HG02763 (cell line): Measurements from ENCODE around the gene PAK4.
"Not testable (repeated sequence)": the region's sequence is repeated elsewhere in the genome, so short reads cannot be mapped to it uniquely, and the experiment has no call there.

Source experiments
- ATAC-seq: cut with Tn5 transposase; IDR thresholded peaks from one replicate; pipeline ENCODE4 v1.9.1; 2021; ENCODE audit warnings: mild to moderate bottlenecking, moderate library complexity; ENCODE audit not compliant: unreplicated experiment

Gene PAK4

GRCh38 chr19:39125554-39126311, at the start of gene PAK4:
PAK4 (plus strand) TSS chr19:39125786; CDS start chr19:39169554, 43,768 bp downstream.
- ATAC-seq: peak; percentile 89

DNA sequence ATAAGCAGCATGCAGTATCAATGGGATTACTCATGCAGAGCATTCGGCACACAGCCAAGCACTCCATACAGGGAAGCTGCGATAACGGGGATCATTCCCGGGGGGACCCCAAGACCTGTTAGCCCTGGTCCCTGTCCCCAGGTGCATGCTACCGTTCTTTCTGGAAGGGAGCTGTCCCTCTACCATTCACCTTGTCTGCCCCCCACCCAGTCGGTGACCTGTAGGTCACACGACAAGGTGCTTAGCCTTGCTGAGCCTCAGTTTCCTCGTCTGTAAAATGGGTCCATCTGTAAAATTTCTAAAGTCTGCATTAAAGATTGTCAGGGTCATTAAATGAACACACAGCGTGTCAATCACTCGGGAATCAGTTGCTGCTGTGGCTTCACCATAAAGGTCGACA, 48.3 kb upstream of the PAK4 start:
- no peak for ATAC-seq

GRCh38 chr19:39078436-39079200, 47.0 kb upstream of the PAK4 start:
- no peak for ATAC-seq

GRCh38 chr19:39080431-39080830, 45.2 kb upstream of the PAK4 start:
- no peak for ATAC-seq

DNA sequence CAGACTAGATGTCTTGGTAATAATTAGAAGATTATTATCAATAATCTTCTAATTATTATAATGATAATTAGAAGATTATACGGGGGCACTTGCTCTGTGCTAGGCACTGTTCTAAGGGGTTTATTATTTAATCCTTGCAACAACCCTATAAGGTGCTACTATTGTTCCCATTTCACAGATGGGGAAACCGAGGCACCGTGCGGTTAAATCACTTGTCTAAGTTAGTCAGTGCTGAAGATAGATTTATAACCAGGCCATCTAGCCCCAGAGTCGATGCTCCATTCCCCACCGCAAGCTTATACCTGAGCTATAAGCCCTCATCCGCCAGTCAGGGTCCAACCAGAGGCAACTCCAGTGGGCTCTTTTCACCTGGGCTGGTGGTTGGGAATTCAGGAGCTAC, 43.4 kb upstream of the PAK4 start:
- no peak for ATAC-seq

DNA sequence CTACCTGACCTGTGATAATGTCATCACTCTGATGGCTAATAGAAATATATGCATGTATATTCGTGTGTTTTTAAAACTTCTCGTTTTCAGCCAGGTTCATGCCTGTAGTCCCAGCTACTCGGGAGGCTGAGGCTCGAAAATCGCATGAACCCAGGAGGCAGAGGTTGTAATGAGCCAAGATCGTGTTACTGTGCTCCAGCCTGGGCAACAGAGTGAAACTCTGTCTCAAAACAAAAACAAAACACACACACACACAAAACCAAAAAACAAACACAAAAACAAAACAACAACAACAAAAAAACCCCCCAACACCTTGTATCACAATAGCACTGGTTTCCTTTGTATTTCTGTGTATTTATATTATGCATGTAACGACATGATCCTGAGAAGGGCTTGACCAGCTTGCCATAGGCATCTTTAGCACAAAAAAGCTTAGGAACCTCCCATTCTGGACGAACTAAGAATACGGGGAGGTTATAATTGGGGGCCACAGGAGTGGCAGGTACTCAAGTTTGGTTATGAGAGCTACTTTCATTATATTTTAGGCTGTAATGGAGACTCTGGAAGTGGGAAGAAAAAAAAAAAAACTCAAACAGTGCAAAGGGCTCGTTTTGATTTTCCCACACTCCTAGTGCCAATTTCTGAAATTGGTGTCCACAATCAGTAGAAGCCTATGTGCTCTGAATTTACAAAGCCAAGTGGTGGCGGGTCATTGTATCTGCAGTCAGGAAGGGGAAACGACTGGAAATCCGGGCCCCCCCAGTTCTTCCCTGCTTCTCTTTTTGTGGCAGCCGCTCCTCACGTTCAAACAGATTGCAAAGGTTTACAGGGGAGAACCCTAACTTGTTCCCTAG, 42.6 kb upstream of the PAK4 start:
- ATAC-seq: no peak

DNA sequence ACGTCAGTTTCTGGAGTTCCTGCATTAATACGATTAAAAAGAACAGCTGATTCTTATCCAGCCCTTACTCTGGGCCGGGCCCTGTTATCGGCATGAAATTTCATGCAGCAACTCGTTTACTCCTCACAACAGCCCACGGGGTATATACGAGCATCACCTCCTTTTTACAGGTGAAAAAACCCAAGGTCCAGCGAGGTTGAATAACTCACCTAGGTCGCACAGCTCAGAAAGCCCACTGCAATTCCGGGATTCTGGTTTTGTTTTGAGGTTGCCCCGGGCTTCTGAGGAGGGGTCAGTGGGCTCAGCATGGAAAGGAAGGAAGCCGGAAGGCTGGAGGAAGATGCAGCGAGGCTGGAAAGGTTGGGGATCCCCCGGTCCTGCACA, 42.0 kb upstream of the PAK4 start:
- no peak for ATAC-seq

DNA sequence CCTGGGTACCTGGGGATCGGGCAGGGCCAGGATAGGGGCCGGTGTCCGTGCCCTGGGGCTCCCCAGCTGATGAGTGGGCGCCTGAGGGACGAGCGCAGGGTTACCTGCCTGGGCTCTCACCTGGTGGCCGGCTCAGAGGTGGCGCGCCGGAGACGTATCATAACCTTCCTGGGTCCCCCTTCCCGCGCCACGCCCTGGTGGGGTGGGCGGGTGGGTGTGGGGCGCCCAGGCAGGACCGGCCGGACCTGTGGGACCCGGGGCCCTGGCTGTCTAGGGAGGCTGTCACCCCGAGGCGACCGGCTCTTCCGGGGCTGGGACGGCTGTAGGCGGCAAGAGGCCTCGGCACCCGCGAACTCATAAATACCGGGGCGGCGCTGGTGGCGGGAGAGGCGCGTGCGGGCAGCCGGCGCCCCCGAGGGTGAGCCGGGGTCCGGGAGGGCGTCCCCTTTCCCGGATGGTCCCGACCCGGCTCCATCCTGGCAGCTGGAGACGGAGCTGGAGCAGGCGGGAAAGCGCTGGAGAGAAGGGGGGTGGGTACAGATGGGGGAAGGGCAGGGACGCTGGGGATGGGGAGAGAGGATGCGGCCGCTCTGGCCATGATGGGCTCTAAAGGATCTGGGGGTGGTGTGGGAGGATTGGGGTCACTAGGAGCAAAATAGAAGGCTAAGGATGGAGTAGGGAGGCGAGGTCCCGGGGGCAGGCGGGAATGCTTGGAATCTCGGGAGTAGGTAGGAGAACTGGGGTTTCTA, 41.4 kb upstream of the PAK4 start, which contains the start of gene ACP7:
Gene ACP7, plus strand, starts transcription at position 386 of the 749 bp plus-strand sequence. CDS start 902 bp downstream, outside the sequence.
- no peak for ATAC-seq

- ATAC-seq: no peak
Measured at GRCh38 chr19:39084732-39085080, 40.9 kb upstream of the PAK4 start.

DNA sequence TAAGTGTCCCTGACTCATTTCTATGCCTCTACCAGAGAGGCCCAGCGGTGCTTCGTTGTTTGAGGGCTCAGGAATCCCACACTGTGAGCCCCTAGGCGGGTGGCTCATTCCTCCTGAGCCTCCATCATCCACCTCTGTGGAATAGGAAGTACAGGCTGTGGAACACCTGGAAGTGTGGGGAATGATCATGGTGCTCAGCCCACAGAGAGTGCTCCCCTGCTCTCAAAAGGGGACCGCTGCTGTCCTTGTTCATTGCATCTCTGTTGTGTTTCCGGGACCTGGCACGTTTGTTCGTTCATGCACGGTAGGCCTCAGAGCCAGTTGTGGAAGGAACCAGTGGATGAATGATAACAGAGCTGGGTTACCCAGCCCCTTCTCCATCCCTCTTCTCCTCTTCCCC, 40.2 kb upstream of the PAK4 start:
- no peak for ATAC-seq

DNA sequence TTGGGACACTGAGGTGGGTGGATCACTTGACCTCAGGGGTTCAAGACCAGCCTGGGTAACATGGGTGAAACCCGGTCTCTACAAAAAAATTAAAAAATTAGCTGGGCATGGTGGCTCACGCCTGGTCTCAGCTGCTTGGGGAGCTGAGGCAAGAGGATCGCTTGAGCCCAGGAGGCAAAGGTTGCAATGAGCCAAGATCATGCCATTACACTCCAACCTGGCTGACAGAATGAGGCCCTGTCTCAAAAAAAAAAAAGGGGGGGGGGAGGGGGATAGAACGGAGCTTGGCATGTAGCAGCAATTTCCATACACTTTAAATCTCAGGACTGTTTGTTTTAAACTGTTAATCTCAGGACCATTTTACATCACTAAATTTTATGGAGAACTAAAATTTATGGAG, 39.2 kb upstream of the PAK4 start:
- ATAC-seq: no peak

DNA sequence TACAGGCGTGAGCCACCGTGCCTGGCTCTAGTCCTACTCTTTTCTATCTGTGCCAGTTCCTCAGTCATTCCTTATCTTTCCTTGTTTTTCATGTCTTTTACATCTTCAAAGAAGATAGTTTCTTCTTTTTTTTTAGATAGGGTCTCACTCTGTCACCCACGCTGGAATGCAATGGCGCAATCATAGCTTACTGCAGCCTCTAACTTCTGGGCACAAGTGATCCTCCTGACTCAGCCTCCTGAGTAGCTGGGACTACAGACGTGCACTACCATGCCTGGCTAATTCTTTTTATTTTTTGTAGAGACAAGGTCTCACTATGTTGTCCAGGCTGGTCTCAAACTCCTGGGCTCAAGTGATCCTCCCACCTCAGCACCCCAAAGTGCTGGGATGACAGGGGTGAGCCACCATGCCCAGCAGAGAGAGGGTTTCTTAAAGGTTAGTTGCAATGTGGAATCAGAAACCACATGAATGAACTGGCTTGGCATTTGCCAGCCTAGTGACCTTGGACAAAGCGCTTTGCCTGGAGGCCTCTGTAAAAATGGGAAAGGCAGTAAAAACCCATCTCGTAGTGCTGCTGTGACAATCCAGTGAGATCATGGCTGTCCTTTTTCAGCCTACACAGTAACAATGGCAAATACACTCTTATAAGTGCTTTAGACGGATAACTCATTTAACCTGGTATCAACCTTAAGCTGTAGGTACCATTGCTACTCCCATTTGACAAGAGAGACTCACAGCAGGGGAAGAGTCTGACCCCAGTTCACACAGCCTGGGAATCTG, 37.5 kb upstream of the PAK4 start:
- ATAC-seq: no peak

GRCh38 chr19:39090016-39090415, 35.6 kb upstream of the PAK4 start:
- not testable (repeated sequence) for ATAC-seq

DNA sequence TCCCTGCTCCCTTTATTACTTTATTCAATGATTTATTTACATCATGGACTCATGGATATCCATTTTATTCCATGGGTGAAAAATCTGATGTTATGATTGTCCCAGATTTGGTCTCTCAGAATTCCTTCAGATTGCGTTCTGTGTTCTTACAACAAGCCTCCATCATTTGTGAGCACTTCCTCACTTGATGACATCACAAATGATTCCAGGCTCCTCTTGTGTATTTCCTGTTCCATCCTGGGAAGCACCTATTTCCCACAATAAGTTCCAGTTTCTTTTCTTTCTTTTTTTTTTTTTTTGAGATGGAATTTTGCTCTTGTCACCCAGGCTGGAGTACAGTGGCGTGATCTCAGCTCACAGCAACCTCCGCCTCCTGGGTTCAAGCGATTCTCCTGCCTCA, 34.7 kb upstream of the PAK4 start:
- ATAC-seq: no peak

GRCh38 chr19:39095799-39096540, 29.6 kb upstream of the PAK4 start:
- not testable (repeated sequence) for ATAC-seq

DNA sequence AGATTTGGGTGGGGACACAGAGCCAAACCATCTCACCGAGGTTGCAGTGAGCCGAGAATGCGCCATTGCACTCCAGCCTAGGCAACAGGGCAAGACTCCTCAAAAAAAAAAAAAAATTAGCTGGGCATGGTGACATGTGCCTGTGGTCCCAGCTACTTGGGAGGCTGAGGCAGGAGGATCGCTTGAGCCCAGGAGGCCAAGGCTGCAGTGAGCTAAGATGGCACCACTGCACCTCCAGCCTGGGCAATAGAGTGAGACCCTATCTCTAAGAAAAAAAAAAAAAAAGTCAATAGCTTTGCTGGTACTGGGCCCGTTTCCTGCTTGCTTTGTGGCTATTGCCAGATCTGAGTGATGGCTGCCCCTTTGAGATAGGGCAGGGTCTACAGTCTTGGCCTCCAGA, 28.3 kb upstream of the PAK4 start:
- no peak for ATAC-seq

GRCh38 chr19:39097721-39098120, 27.9 kb upstream of the PAK4 start:
- ATAC-seq: no peak

GRCh38 chr19:39098365-39099269, 27.0 kb upstream of the PAK4 start:
- no peak for ATAC-seq
